ENCODE results near the gene SLC27A1.

The SLC27A1 gene

GRCh38 chr19:17532116-17532515 lies 61.8 kb downstream of the SLC27A1 start:
- H3K36me3 ChIP-seq (ENCODE audit: control insufficient read depth, insufficient read depth, low read length) = no peaks in the 10 kb centered on the region
- H3K9ac ChIP-seq (ENCODE audit: low read depth, low read length) = no peak overlapping the region

DNA sequence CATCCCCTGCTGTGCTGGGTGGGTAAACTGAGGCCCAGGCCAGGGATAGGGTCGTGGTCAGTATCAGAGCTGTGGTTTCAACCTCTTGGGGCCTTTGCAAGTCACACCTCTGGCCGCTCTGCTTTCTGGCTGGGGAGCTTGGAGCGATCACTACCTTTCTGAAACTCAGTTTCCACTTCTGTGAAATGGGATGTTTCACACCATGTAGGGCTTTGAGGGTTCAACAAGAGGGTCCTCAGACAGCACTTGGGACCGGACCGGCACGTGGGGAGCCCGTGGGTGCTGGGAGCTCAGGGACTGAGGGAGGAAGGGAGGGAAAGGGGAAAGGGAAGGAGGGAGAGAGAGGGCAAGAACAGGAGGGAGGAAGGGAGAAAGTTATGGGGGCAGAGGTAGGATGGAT lies 62.2 kb downstream of the SLC27A1 start:
- H3K36me3 ChIP-seq (ENCODE audit: control insufficient read depth, insufficient read depth, low read length) = no peaks in the 10 kb centered on the region

More at GRCh38 chr19:17532116-17532515, 61.8 kb downstream of the SLC27A1 start:
- Histone ChIP-seq H3K27ac (ENCODE audit: low read depth, low read length) (no peak overlapping the region), H3K4me1 (ENCODE audit: control insufficient read depth, insufficient read depth, low read length) (peaks cover 5% of the 10 kb centered on the region), H3K27me3 (ENCODE audit: control insufficient read depth, insufficient read depth, low read length) (no peaks in the 10 kb centered on the region), H3K9me3 (ENCODE audit: control insufficient read depth, insufficient read depth, low read length) (no peaks in the 10 kb centered on the region), H3K4me3 (ENCODE audit: low read depth, low read length) (no peak overlapping the region)

GRCh38 chr19:17534767-17535166 lies 64.4 kb downstream of the SLC27A1 start:
- H3K9ac ChIP-seq (ENCODE audit: low read depth, low read length) = no peak overlapping the region
- no peak overlapping the region for H3K27ac ChIP-seq (ENCODE audit: low read depth, low read length)
- no peak overlapping the region for H3K4me3 ChIP-seq (ENCODE audit: low read depth, low read length)
- H3K9me3 ChIP-seq (ENCODE audit: control insufficient read depth, insufficient read depth, low read length) = no peaks in the 10 kb centered on the region
- H3K27me3 ChIP-seq (ENCODE audit: control insufficient read depth, insufficient read depth, low read length) = no peaks in the 10 kb centered on the region
- H3K4me1 ChIP-seq (ENCODE audit: control insufficient read depth, insufficient read depth, low read length) = peaks cover 5% of the 10 kb centered on the region
- no peaks in the 10 kb centered on the region for H3K36me3 ChIP-seq (ENCODE audit: control insufficient read depth, insufficient read depth, low read length)

More for the DNA sequence above, 62.2 kb downstream of the SLC27A1 start:
- H3K27ac ChIP-seq (ENCODE audit: low read depth, low read length) = no peak overlapping the region
- H3K4me1 ChIP-seq (ENCODE audit: control insufficient read depth, insufficient read depth, low read length) = peaks cover 5% of the 10 kb centered on the region
- no peaks in the 10 kb centered on the region for H3K27me3 ChIP-seq (ENCODE audit: control insufficient read depth, insufficient read depth, low read length)
- no peaks in the 10 kb centered on the region for H3K9me3 ChIP-seq (ENCODE audit: control insufficient read depth, insufficient read depth, low read length)
- H3K4me3 ChIP-seq (ENCODE audit: low read depth, low read length) = no peak overlapping the region
- H3K9ac ChIP-seq (ENCODE audit: low read depth, low read length) = no peak overlapping the region

GRCh38 chr19:17536955-17537354 lies 66.6 kb downstream of the SLC27A1 start:
- Histone ChIP-seq H3K4me3 (ENCODE audit: low read depth, low read length) (no peak overlapping the region), H3K36me3 (ENCODE audit: control insufficient read depth, insufficient read depth, low read length) (no peaks in the 10 kb centered on the region), H3K4me1 (ENCODE audit: control insufficient read depth, insufficient read depth, low read length) (no peaks in the 10 kb centered on the region), H3K27me3 (ENCODE audit: control insufficient read depth, insufficient read depth, low read length) (no peaks in the 10 kb centered on the region), H3K9me3 (ENCODE audit: control insufficient read depth, insufficient read depth, low read length) (no peaks in the 10 kb centered on the region), H3K9ac (ENCODE audit: low read depth, low read length) (no peak overlapping the region), H3K27ac (ENCODE audit: low read depth, low read length) (no peak overlapping the region)

GRCh38 chr19:17538684-17539237 lies 68.4 kb downstream of the SLC27A1 start:
- H3K4me1 ChIP-seq (ENCODE audit: control insufficient read depth, insufficient read depth, low read length) = no peaks in the 10 kb centered on the region
- no peaks in the 10 kb centered on the region for H3K36me3 ChIP-seq (ENCODE audit: control insufficient read depth, insufficient read depth, low read length)
- no peaks in the 10 kb centered on the region for H3K27me3 ChIP-seq (ENCODE audit: control insufficient read depth, insufficient read depth, low read length)
- H3K27ac ChIP-seq (ENCODE audit: low read depth, low read length) = no peak overlapping the region
- peak overlapping the region; percentile 73 for H3K4me3 ChIP-seq (ENCODE audit: low read depth, low read length)
- H3K9ac ChIP-seq (ENCODE audit: low read depth, low read length) = no peak overlapping the region; the same call in 1 of the 2 replicates
- H3K9me3 ChIP-seq (ENCODE audit: control insufficient read depth, insufficient read depth, low read length) = no peaks in the 10 kb centered on the region

- peak overlapping the region; percentile 73 for H3K4me3 ChIP-seq (ENCODE audit: low read depth, low read length)
- H3K27ac ChIP-seq (ENCODE audit: low read depth, low read length) = peak overlapping the region; percentile 65
- H3K9me3 ChIP-seq (ENCODE audit: control insufficient read depth, insufficient read depth, low read length) = no peaks in the 10 kb centered on the region
- H3K4me1 ChIP-seq (ENCODE audit: control insufficient read depth, insufficient read depth, low read length) = no peaks in the 10 kb centered on the region
- H3K36me3 ChIP-seq (ENCODE audit: control insufficient read depth, insufficient read depth, low read length) = no peaks in the 10 kb centered on the region
- peak overlapping the region; percentile 48; the same call in 1 of the 2 replicates for H3K9ac ChIP-seq (ENCODE audit: low read depth, low read length)
- H3K27me3 ChIP-seq (ENCODE audit: control insufficient read depth, insufficient read depth, low read length) = no peaks in the 10 kb centered on the region
These were observed 69.2 kb downstream of the SLC27A1 start for GRCh38 chr19:17539238-17540117.

GRCh38 chr19:17540174-17540573 lies 69.8 kb downstream of the SLC27A1 start:
- H3K27ac ChIP-seq (ENCODE audit: low read depth, low read length) = no peak overlapping the region
- H3K27me3 ChIP-seq (ENCODE audit: control insufficient read depth, insufficient read depth, low read length) = no peaks in the 10 kb centered on the region
- no peaks in the 10 kb centered on the region for H3K4me1 ChIP-seq (ENCODE audit: control insufficient read depth, insufficient read depth, low read length)
- no peaks in the 10 kb centered on the region for H3K9me3 ChIP-seq (ENCODE audit: control insufficient read depth, insufficient read depth, low read length)
- no peaks in the 10 kb centered on the region for H3K36me3 ChIP-seq (ENCODE audit: control insufficient read depth, insufficient read depth, low read length)
- no peak overlapping the region for H3K9ac ChIP-seq (ENCODE audit: low read depth, low read length)
- H3K4me3 ChIP-seq (ENCODE audit: low read depth, low read length) = no peak overlapping the region

GRCh38 chr19:17541184-17541759 lies 70.9 kb downstream of the SLC27A1 start:
- Histone ChIP-seq H3K27ac (ENCODE audit: low read depth, low read length) (no peak overlapping the region), H3K4me1 (ENCODE audit: control insufficient read depth, insufficient read depth, low read length) (no peaks in the 10 kb centered on the region)

DNA sequence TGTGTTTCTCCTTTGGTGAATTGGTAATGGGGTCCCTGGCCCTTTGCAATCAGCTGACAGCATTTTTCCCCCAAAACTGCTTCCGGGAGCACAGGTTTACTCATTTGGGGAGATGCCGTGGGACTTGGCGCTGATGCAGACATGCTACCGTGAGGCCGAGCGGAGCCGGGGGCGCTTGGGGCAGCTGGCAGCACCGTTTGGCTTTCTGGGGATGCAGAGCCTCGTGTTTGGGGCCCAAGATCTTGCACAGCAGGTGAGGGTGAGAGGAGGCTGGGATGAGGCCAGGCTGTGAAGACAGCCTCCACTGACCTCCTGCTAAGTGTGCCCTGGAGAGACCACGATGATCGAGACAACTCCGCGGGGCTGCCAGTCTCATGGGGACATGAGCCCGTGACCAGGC lies 71.7 kb downstream of the SLC27A1 start:
- Histone ChIP-seq H3K36me3 (ENCODE audit: control insufficient read depth, insufficient read depth, low read length) (no peaks in the 10 kb centered on the region), H3K27me3 (ENCODE audit: control insufficient read depth, insufficient read depth, low read length) (no peaks in the 10 kb centered on the region), H3K27ac (ENCODE audit: low read depth, low read length) (no peak overlapping the region), H3K4me1 (ENCODE audit: control insufficient read depth, insufficient read depth, low read length) (no peaks in the 10 kb centered on the region), H3K9me3 (ENCODE audit: control insufficient read depth, insufficient read depth, low read length) (no peaks in the 10 kb centered on the region), H3K4me3 (ENCODE audit: low read depth, low read length) (no peak overlapping the region), H3K9ac (ENCODE audit: low read depth, low read length) (no peak overlapping the region)

More at GRCh38 chr19:17541184-17541759, 70.9 kb downstream of the SLC27A1 start:
- Histone ChIP-seq H3K27me3 (ENCODE audit: control insufficient read depth, insufficient read depth, low read length) (no peaks in the 10 kb centered on the region), H3K9me3 (ENCODE audit: control insufficient read depth, insufficient read depth, low read length) (no peaks in the 10 kb centered on the region), H3K36me3 (ENCODE audit: control insufficient read depth, insufficient read depth, low read length) (no peaks in the 10 kb centered on the region), H3K4me3 (ENCODE audit: low read depth, low read length) (no peak overlapping the region), H3K9ac (ENCODE audit: low read depth, low read length) (no peak overlapping the region)

DNA sequence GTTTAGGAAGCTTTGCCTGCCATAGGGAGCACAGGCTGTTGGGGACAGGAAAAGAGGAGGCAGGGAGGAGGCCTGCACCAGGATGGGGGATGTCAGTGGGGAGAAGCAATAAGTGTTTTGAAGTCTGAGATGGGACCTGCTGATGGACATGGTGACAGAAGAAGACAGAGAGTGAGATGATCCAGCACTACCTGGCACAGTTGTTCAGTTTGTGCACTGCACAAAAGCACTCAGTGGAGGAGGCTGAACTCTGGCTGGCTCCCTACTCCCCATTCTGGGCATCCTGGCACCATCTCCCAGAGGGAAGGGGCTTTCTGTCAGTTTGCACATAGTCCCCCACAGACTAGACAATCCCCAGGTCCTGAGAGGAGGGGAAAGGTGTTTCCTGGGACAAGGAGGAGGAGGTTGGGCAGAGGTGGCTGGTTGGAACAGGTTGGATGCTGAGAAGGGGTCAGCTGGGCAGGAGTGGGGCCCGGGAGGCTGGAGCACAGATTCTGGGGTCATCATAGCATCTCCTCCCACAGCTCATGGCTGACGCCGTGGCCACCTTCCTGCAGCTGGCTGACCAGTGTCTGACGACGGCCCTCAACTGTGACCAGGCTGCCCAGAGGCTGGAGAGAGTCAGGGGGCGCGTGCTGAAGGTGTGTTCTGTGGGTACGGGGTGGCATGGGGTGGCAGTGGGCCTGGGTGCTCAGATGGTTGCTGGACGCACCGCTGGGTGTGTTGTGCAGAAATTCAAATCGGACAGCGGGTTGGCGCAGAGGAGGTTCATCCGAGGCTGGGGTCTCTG lies 72.7 kb downstream of the SLC27A1 start:
- Histone ChIP-seq H3K4me1 (ENCODE audit: control insufficient read depth, insufficient read depth, low read length) (no peaks in the 10 kb centered on the region), H3K9ac (ENCODE audit: low read depth, low read length) (no peak overlapping the region), H3K9me3 (ENCODE audit: control insufficient read depth, insufficient read depth, low read length) (no peaks in the 10 kb centered on the region), H3K4me3 (ENCODE audit: low read depth, low read length) (no peak overlapping the region), H3K27ac (ENCODE audit: low read depth, low read length) (no peak overlapping the region), H3K36me3 (ENCODE audit: control insufficient read depth, insufficient read depth, low read length) (no peaks in the 10 kb centered on the region), H3K27me3 (ENCODE audit: control insufficient read depth, insufficient read depth, low read length) (no peaks in the 10 kb centered on the region)
